Transverse colon (tissue), 4 donors: ENCODE data around the gene TP53TG3B.
"Not testable (repeated sequence)": the region's sequence is repeated elsewhere in the genome, so short reads cannot be mapped to it uniquely, and the experiment has no call there.

ENCODE experiments used
- POLR2A ChIP-seq: fragments of 450-650 bp; IDR thresholded peaks from one replicate; pipeline ENCODE4 v1.6.1; 2016; ENCODE audit warnings: antibody characterized with exemption, mild to moderate bottlenecking, moderate library complexity
- POLR2AphosphoS5 ChIP-seq, 3 donors: sonication (generic); formaldehyde crosslinking; IDR thresholded peaks; one replicate each; pipeline ENCODE4 v1.6.1; 2016; ENCODE audit warnings: antibody characterized with exemption in 3 of 3
- TF ChIP-seq, protein P1 (sequence below), 5 experiments: fragments of 200-600 bp in 3 of 5; fragments of 450-650 bp in 2 of 5; sonication (generic) in 3 of 5; IDR thresholded peaks; 1 replicate in 2 of 5; 2 replicates in 3 of 5; pipeline ENCODE4 v1.5.1; 2016 to 2017; ENCODE audit warnings: antibody characterized with exemption in 5 of 5, inconsistent platforms in 3 of 5, mild to moderate bottlenecking in 2 of 5, moderate library complexity in 1 of 5

DNA sequence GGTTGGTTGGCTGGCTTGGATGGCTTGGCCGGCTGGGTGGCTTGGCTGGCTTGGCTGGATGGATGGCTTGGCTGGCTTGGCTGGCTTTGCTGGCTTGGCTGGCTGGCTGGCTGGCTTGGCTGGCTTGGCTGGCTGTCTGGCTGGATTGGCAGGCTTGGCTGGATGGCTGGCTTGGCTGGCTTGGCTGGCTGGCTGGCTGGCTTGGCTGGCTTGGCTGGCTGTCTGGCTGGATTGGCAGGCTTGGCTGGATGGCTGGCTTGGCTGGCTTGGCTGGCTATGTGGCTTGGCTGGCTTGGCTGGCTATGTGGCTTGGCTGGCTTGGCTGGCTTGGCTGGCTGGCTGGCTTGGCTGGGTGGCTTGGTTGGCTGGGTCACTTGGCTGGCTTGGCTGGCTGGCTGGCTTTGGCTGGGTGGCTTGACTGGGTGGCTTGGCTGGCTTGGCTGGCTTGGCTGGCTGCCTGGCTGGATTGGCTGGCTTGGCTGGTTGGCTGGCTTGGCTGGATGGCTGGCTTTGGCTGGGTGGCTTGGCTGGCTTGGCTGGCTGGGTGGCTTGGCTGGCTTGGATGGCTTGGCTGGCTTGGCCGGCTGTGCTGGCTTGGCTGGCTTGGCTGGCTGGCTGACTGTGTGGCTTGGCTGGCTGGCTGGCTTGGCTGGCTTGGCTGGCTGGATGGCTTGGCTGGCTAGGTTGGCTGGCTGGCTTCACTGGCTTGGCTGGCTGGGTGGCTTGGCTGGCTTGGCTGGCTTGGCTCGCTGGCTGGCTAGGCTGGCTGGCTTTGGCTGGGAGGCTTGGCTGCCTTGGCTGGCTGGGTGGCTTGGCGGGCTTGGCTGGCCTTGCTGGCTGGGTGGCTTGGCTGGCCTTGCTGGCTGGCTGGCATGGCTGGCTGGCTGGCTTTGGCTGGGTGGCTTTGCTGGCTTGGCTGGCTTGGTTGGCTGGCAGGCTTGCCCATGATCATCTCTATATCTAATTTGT is 21.3 kb upstream of the TP53TG3B start:
- not testable (repeated sequence) for TF ChIP-seq POLR2AphosphoS5 (IDR thresholded peaks at IDR 0.05); POLR2A
- TF ChIP-seq, protein P1, sequence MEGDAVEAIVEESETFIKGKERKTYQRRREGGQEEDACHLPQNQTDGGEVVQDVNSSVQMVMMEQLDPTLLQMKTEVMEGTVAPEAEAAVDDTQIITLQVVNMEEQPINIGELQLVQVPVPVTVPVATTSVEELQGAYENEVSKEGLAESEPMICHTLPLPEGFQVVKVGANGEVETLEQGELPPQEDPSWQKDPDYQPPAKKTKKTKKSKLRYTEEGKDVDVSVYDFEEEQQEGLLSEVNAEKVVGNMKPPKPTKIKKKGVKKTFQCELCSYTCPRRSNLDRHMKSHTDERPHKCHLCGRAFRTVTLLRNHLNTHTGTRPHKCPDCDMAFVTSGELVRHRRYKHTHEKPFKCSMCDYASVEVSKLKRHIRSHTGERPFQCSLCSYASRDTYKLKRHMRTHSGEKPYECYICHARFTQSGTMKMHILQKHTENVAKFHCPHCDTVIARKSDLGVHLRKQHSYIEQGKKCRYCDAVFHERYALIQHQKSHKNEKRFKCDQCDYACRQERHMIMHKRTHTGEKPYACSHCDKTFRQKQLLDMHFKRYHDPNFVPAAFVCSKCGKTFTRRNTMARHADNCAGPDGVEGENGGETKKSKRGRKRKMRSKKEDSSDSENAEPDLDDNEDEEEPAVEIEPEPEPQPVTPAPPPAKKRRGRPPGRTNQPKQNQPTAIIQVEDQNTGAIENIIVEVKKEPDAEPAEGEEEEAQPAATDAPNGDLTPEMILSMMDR (IDR thresholded peaks at IDR 0.05), result not testable (repeated sequence)
